Measurements from ENCODE around the gene UBAP1. TPM values are rescaled to one million over a fixed set of nuclear protein-coding genes. Genes with fewer than 3 reads are reported as not detected.
"Not testable (repeated sequence)": the region's sequence is repeated elsewhere in the genome, so short reads cannot be mapped to it uniquely, and the experiment has no call there.

The UBAP1 gene
- total and polyA plus RNA-seq, 9 donors, result 17.9 to 37.4 (median 33.0) TPM

DNA sequence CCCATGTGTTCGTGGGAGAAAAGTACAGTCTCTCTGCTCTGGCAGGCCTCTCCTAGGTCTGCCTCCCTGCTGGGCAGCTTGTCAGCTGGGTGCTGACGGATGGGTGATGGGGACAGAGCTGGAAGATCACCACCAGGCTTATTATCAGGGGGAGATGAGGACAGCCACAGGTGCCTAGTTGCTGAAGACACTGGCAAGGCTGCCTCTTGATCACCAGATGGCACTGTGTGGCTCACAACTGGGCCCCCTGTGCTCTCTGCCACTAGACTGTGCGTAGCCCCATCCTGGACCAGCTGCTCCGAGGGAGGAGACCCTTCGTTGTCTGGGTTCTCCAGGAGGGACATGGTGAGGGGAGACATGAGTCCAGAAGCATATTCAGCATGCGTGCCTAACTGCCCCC is 77.3 kb downstream of the UBAP1 start:
- Histone ChIP-seq H3K4me3 (ENCODE audit: low read length) (no peak overlapping the region), H3K36me3 (ENCODE audit: control insufficient read depth, insufficient read depth, low read length) (peaks cover 79% of the 10 kb centered on the region), H3K4me1 (ENCODE audit: control insufficient read depth, insufficient read depth, low read length) (peaks cover 38% of the 10 kb centered on the region), H3K27me3 (ENCODE audit: control insufficient read depth, insufficient read depth, low read length) (no peaks in the 10 kb centered on the region), H3K27ac (ENCODE audit: low read length) (no peak overlapping the region), H3K9me3 (replicated peaks; ENCODE audit: control insufficient read depth, low read depth, low read length) (no peaks in the 10 kb centered on the region)
- no peak for DNase-seq
- WGBS (ENCODE audit: insufficient coverage), result 86% methylated on average over 4 of the region's 6 CpGs

- Histone ChIP-seq H3K4me3 (ENCODE audit: low read length) (no peak overlapping the region), H3K27ac (ENCODE audit: low read length) (no peak overlapping the region), H3K27me3 (ENCODE audit: control insufficient read depth, insufficient read depth, low read length) (no peaks in the 10 kb centered on the region), H3K36me3 (ENCODE audit: control insufficient read depth, insufficient read depth, low read length) (peaks cover 69% of the 10 kb centered on the region), H3K4me1 (ENCODE audit: control insufficient read depth, insufficient read depth, low read length) (peaks cover 38% of the 10 kb centered on the region), H3K9me3 (replicated peaks; ENCODE audit: control insufficient read depth, low read depth, low read length) (no peaks in the 10 kb centered on the region)
- WGBS (ENCODE audit: insufficient coverage), result 62% methylated on average over 4 of the region's 11 CpGs
- peak; percentile 42 for DNase-seq
Measured at GRCh38 chr9:34256987-34257585, 78.2 kb downstream of the UBAP1 start.

DNA sequence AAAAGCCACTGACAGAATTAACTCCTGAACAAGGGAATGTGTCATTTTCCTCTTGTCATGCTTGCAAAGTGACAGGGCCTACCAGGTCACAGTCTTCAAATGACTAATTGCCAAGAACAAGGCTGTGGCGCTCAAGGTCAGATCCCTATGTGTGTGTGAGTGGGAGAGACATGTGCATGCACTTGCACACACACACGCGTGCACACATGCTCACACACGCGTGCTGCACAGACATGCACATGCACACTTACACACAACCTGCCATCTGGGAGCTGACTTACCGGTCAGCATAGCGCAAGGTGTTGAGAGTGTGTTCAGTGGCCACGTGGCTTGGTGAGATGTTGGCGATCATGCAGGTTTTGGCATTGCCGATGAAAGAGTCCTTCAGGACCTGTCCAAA is 80.5 kb downstream of the UBAP1 start:
- no peak overlapping the region for H3K27ac ChIP-seq (ENCODE audit: low read length)
- H3K4me3 ChIP-seq (ENCODE audit: low read length), result no peak overlapping the region
- no peak for DNase-seq
- no CpG with 5 or more reads among the region's 10 CpGs for WGBS (ENCODE audit: insufficient coverage)
- H3K27me3 ChIP-seq (ENCODE audit: control insufficient read depth, insufficient read depth, low read length), result no peaks in the 10 kb centered on the region
- H3K36me3 ChIP-seq (ENCODE audit: control insufficient read depth, insufficient read depth, low read length), result peaks cover 54% of the 10 kb centered on the region
- peaks cover 23% of the 10 kb centered on the region for H3K4me1 ChIP-seq (ENCODE audit: control insufficient read depth, insufficient read depth, low read length)
- H3K9me3 ChIP-seq (replicated peaks; ENCODE audit: control insufficient read depth, low read depth, low read length), result no peaks in the 10 kb centered on the region

GRCh38 chr9:34262971-34263370 is 84.1 kb downstream of the UBAP1 start:
- Histone ChIP-seq H3K9me3 (replicated peaks; ENCODE audit: control insufficient read depth, low read depth, low read length) (no peaks in the 10 kb centered on the region), H3K36me3 (ENCODE audit: control insufficient read depth, insufficient read depth, low read length) (peaks cover 31% of the 10 kb centered on the region), H3K4me1 (ENCODE audit: control insufficient read depth, insufficient read depth, low read length) (peaks cover 2% of the 10 kb centered on the region), H3K27ac (ENCODE audit: low read length) (no peak overlapping the region), H3K4me3 (ENCODE audit: low read length) (no peak overlapping the region), H3K27me3 (ENCODE audit: control insufficient read depth, insufficient read depth, low read length) (no peaks in the 10 kb centered on the region)
- DNase-seq, result no peak
- WGBS (ENCODE audit: insufficient coverage), result no CpG with 5 or more reads among the region's 3 CpGs

GRCh38 chr9:34267660-34268059 is 88.8 kb downstream of the UBAP1 start:
- Histone ChIP-seq H3K4me3 (ENCODE audit: low read length) (no peak overlapping the region), H3K9me3 (replicated peaks; ENCODE audit: control insufficient read depth, low read depth, low read length) (no peaks in the 10 kb centered on the region), H3K4me1 (ENCODE audit: control insufficient read depth, insufficient read depth, low read length) (no peaks in the 10 kb centered on the region), H3K27me3 (ENCODE audit: control insufficient read depth, insufficient read depth, low read length) (no peaks in the 10 kb centered on the region), H3K27ac (ENCODE audit: low read length) (no peak overlapping the region), H3K36me3 (ENCODE audit: control insufficient read depth, insufficient read depth, low read length) (peaks cover 29% of the 10 kb centered on the region)
- no CpG with 5 or more reads among the region's 1 CpG for WGBS (ENCODE audit: insufficient coverage)
- no peak for DNase-seq

DNA sequence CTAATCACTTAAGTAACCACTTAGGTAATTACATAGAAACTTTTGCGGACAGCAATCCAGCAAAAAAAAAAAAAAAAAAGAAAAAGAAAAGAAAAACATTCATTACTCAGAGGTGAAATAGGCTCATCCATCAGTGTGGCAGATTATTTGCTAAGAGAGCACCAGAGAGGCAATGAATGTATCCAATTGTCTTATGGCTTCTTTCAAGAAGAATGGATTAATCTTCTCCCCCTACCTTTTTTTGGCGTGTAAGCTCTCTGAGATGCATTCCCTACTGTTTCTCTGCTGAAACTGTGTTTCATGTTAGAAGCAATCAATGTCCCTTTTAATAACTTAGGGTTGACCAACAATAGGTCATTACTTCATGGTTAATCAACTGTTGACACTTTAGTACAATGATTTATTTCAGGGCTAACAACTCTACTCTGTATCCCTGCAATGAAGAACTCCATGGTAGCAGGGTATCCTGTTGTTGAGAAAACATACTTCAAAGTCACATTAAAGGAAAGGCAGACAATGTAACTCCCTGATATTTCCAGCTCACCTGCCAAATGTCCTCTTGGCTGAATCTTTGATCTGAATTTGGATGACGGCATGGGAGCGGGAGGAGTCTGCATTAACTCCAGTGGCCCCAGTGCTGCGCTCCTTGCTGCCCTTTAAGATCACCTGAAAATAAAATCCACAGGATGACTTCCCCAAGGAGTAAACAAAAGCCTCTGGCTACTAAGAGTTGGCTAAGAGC is 92.6 kb downstream of the UBAP1 start:
- 49% methylated on average over 2 of the region's 5 CpGs for WGBS (ENCODE audit: insufficient coverage)
- H3K4me3 ChIP-seq (ENCODE audit: low read length), result no peak overlapping the region
- DNase-seq, result peak; percentile 73
- H3K27ac ChIP-seq (ENCODE audit: low read length), result no peak overlapping the region
- H3K9me3 ChIP-seq (replicated peaks; ENCODE audit: control insufficient read depth, low read depth, low read length), result no peaks in the 10 kb centered on the region
- no peaks in the 10 kb centered on the region for H3K4me1 ChIP-seq (ENCODE audit: control insufficient read depth, insufficient read depth, low read length)
- peaks cover 13% of the 10 kb centered on the region for H3K36me3 ChIP-seq (ENCODE audit: control insufficient read depth, insufficient read depth, low read length)
- no peaks in the 10 kb centered on the region for H3K27me3 ChIP-seq (ENCODE audit: control insufficient read depth, insufficient read depth, low read length)

DNA sequence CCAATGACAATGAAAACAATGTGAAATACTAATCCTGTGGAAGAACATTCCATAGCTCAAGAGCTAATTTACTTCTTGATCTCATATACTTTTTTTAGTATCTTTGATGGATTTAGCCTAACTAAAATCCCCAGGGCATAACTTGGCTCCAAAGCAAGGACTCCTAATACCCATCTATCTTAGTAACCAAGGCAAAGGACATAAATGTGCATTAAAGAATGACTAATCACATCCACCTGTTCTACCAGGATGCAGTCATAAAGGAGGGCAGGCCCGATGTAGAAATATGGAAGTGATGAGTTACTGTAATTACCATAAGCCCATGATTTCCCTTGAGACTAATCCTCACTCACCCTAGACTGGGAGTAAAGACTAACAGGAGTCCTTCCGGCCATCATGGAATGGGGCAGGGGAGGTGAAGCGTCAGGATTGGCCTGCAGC is 93.3 kb downstream of the UBAP1 start:
- no peak overlapping the region for H3K27ac ChIP-seq (ENCODE audit: low read length)
- DNase-seq, result peak; percentile 18
- 47% methylated on average over 2 of the region's 3 CpGs for WGBS (ENCODE audit: insufficient coverage)
- H3K4me1 ChIP-seq (ENCODE audit: control insufficient read depth, insufficient read depth, low read length), result no peaks in the 10 kb centered on the region
- no peaks in the 10 kb centered on the region for H3K9me3 ChIP-seq (replicated peaks; ENCODE audit: control insufficient read depth, low read depth, low read length)
- peaks cover 13% of the 10 kb centered on the region for H3K36me3 ChIP-seq (ENCODE audit: control insufficient read depth, insufficient read depth, low read length)
- H3K4me3 ChIP-seq (ENCODE audit: low read length), result no peak overlapping the region
- no peaks in the 10 kb centered on the region for H3K27me3 ChIP-seq (ENCODE audit: control insufficient read depth, insufficient read depth, low read length)

- not testable (repeated sequence) for H3K4me3 ChIP-seq (ENCODE audit: low read length); DNase-seq; H3K27me3 ChIP-seq (ENCODE audit: control insufficient read depth, insufficient read depth, low read length); H3K4me1 ChIP-seq (ENCODE audit: control insufficient read depth, insufficient read depth, low read length); H3K9me3 ChIP-seq (replicated peaks; ENCODE audit: control insufficient read depth, low read depth, low read length); H3K27ac ChIP-seq (ENCODE audit: low read length)
- WGBS (ENCODE audit: insufficient coverage), result no CpG with 5 or more reads among the region's 2 CpGs
- peaks cover 13% of the 10 kb centered on the region for H3K36me3 ChIP-seq (ENCODE audit: control insufficient read depth, insufficient read depth, low read length)
Measured at GRCh38 chr9:34273588-34273987, 94.7 kb downstream of the UBAP1 start.

GRCh38 chr9:34275811-34276210 is 97.0 kb downstream of the UBAP1 start:
- H3K4me1 ChIP-seq (ENCODE audit: control insufficient read depth, insufficient read depth, low read length), result no peaks in the 10 kb centered on the region
- DNase-seq, result no peak
- peaks cover 17% of the 10 kb centered on the region for H3K36me3 ChIP-seq (ENCODE audit: control insufficient read depth, insufficient read depth, low read length)
- 100% methylated on average over 1 of the region's 6 CpGs for WGBS (ENCODE audit: insufficient coverage)
- no peak overlapping the region for H3K4me3 ChIP-seq (ENCODE audit: low read length)
- no peak overlapping the region for H3K27ac ChIP-seq (ENCODE audit: low read length)
- no peaks in the 10 kb centered on the region for H3K9me3 ChIP-seq (replicated peaks; ENCODE audit: control insufficient read depth, low read depth, low read length)
- no peaks in the 10 kb centered on the region for H3K27me3 ChIP-seq (ENCODE audit: control insufficient read depth, insufficient read depth, low read length)

GRCh38 chr9:34276772-34277171 is 97.9 kb downstream of the UBAP1 start:
- Histone ChIP-seq H3K4me3 (ENCODE audit: low read length) (no peak overlapping the region), H3K27ac (ENCODE audit: low read length) (no peak overlapping the region), H3K4me1 (ENCODE audit: control insufficient read depth, insufficient read depth, low read length) (no peaks in the 10 kb centered on the region), H3K27me3 (ENCODE audit: control insufficient read depth, insufficient read depth, low read length) (no peaks in the 10 kb centered on the region), H3K36me3 (ENCODE audit: control insufficient read depth, insufficient read depth, low read length) (peaks cover 15% of the 10 kb centered on the region), H3K9me3 (replicated peaks; ENCODE audit: control insufficient read depth, low read depth, low read length) (no peaks in the 10 kb centered on the region)
- 100% methylated on average over 1 of the region's 3 CpGs for WGBS (ENCODE audit: insufficient coverage)
- DNase-seq, result no peak
